Activated CD4-positive, alpha-beta memory T cell treated with anti-CD3 and anti-CD28 coated beads for 36 hours (primary cell): ENCODE results near the gene CSH2. TPM values are rescaled to one million over a fixed set of nuclear protein-coding genes. Genes with fewer than 3 reads are reported as not detected.
A peak's percentile ranks its signal among the peaks of the same experiment; 100 is the strongest.
"Not testable (repeated sequence)": the region's sequence is repeated elsewhere in the genome, so short reads cannot be mapped to it uniquely, and the experiment has no call there.

Experiments
- CTCF ChIA-PET: fragments of 350-600 bp; sonication (Branson Sonifier 250); formaldehyde crosslinking; loops from one replicate; lab custom pipeline; 2021; ENCODE audit warnings: antibody characterized with exemption, inconsistent platforms; lab: Charles Lee
- POLR2A ChIA-PET: fragments of 350-600 bp; sonication (Branson Sonifier 250); formaldehyde crosslinking; loops from one replicate; lab custom pipeline; 2021; ENCODE audit warnings: antibody characterized with exemption; lab: Charles Lee
- DNase-seq: peaks from one replicate; pipeline ENCODE4 v3.0.0-alpha.2; 2020
- H3K27ac Mint-ChIP-seq: one replicate; pipeline ENCODE4 v1.8.0; 2021; ENCODE audit warnings: mixed read lengths
- H3K27me3 Mint-ChIP-seq: one replicate; pipeline ENCODE4 v1.8.0; 2021; ENCODE audit warnings: mixed read lengths
- H3K36me3 Mint-ChIP-seq: one replicate; pipeline ENCODE4 v1.8.0; 2021; ENCODE audit warnings: mixed read lengths
- H3K4me1 Mint-ChIP-seq: one replicate; pipeline ENCODE4 v1.8.0; 2021; ENCODE audit warnings: low read depth, mixed read lengths
- H3K4me3 Mint-ChIP-seq: one replicate; pipeline ENCODE4 v1.8.0; 2021; ENCODE audit warnings: mild to moderate bottlenecking, mixed read lengths
- H3K9me3 Mint-ChIP-seq: one replicate; pipeline ENCODE4 v1.8.0; 2021; ENCODE audit warnings: mixed read lengths
- intact Hi-C: fragments of 100-400 bp; cut with micrococcal nuclease; formaldehyde crosslinking; loops from one replicate; pipeline ENCODE4 v1.15.1; 2023
- total RNA-seq, 2 experiments: library from RNA; stranded (reverse); gene quantifications; one replicate each; pipeline ENCODE4 v1.2.3, GENCODE V29; 2021

CSH2 gene
- total RNA-seq: not detected

GRCh38 chr17:63873577-63873976, at the start of gene CSH2:
TSS of gene CSH2 (minus strand) at chr17:63873677. CDS start at chr17:63873614, 63 bp downstream.
- intact Hi-C loops, H3K4me3 Mint-ChIP-seq, H3K4me1 Mint-ChIP-seq, POLR2A ChIA-PET, CTCF ChIA-PET, H3K27me3 Mint-ChIP-seq, H3K9me3 Mint-ChIP-seq, H3K36me3 Mint-ChIP-seq, DNase-seq, H3K27ac Mint-ChIP-seq: not testable (repeated sequence)

- intact Hi-C loops, H3K27me3 Mint-ChIP-seq, H3K27ac Mint-ChIP-seq, DNase-seq, POLR2A ChIA-PET, H3K9me3 Mint-ChIP-seq, H3K4me3 Mint-ChIP-seq, H3K36me3 Mint-ChIP-seq, H3K4me1 Mint-ChIP-seq: not testable (repeated sequence)
- CTCF ChIA-PET: interaction anchor here (0.7 to 2.3 kb wide), 5 partner anchors 11 to 140 kb away, joined by 3 to 10 read pairs (median 4); no protein-coding TSS in a partner anchor
Observed at GRCh38 chr17:63922402-63922801, 48.9 kb upstream of the CSH2 start.

GRCh38 chr17:63920779-63921178, 47.3 kb upstream of the CSH2 start:
- H3K36me3 Mint-ChIP-seq, H3K27me3 Mint-ChIP-seq, H3K27ac Mint-ChIP-seq, POLR2A ChIA-PET, H3K9me3 Mint-ChIP-seq, H3K4me1 Mint-ChIP-seq, intact Hi-C loops, DNase-seq, H3K4me3 Mint-ChIP-seq: not testable (repeated sequence)
- CTCF ChIA-PET: interaction anchor here (1.7 to 6.5 kb wide), 10 partner anchors 9 to 361 kb away, joined by 3 to 94 read pairs (median 16); partner anchors contain the start of genes CD79B and CSHL1

GRCh38 chr17:63920050-63920449, 46.6 kb upstream of the CSH2 start:
- H3K36me3 Mint-ChIP-seq, H3K4me3 Mint-ChIP-seq, H3K4me1 Mint-ChIP-seq, H3K27ac Mint-ChIP-seq, H3K27me3 Mint-ChIP-seq, intact Hi-C loops, H3K9me3 Mint-ChIP-seq, DNase-seq, POLR2A ChIA-PET: not testable (repeated sequence)
- CTCF ChIA-PET: interaction anchor here (0.7 to 6.5 kb wide), 35 partner anchors 9 to 372 kb away, joined by 3 to 94 read pairs (median 6); partner anchors contain the start of genes CD79B and CSHL1

GRCh38 chr17:63919311-63919723, 45.8 kb upstream of the CSH2 start:
- Mint-ChIP-seq H3K4me1 (peaks cover 6% of the 10 kb centered on the region), H3K36me3 (no peaks in the 10 kb centered on the region), H3K27me3 (no peaks in the 10 kb centered on the region), H3K9me3 (no peaks in the 10 kb centered on the region), H3K4me3 (peak overlapping the region; percentile 27), H3K27ac (peak overlapping the region; percentile 44)
- ChIA-PET CTCF (interaction anchor here (0.6 to 6.5 kb wide), 45 partner anchors 8 to 619 kb away, joined by 3 to 94 read pairs (median 4); partner anchors contain the start of genes CD79B and CSHL1), POLR2A (interaction anchor here (1.1 to 1.7 kb wide), 2 partner anchors 106 to 228 kb away, joined by 3 to 4 read pairs; no protein-coding TSS in a partner anchor)
- intact Hi-C loops: loop anchor here (1.0 to 10.0 kb wide), 5 partner anchors 27 to 365 kb away; partner anchors contain the start of gene ERN1
- DNase-seq: peak; percentile 84

GRCh38 chr17:63918789-63919305, 45.4 kb upstream of the CSH2 start, which contains the start of gene GH1:
TSS of gene GH1 (minus strand) at chr17:63918839. CDS start at chr17:63918776, 63 bp downstream.
- not testable (repeated sequence) for H3K36me3 Mint-ChIP-seq, H3K4me1 Mint-ChIP-seq, H3K9me3 Mint-ChIP-seq, H3K27me3 Mint-ChIP-seq, DNase-seq
- ChIA-PET CTCF (interaction anchor here (0.6 to 6.5 kb wide), 42 partner anchors 7 to 1829 kb away, joined by 3 to 94 read pairs (median 4); partner anchors contain the start of genes CD79B, CSHL1 and ICAM2), POLR2A (interaction anchor here (1.1 to 1.7 kb wide), 2 partner anchors 106 to 229 kb away, joined by 3 to 4 read pairs; no protein-coding TSS in a partner anchor)
- Mint-ChIP-seq H3K27ac (peak within 1 kb of the TSS; percentile 44), H3K4me3 (peak within 1 kb of the TSS; percentile 27)
- intact Hi-C loops: loop anchor here (1.0 to 10.0 kb wide), 5 partner anchors 28 to 366 kb away; partner anchors contain the start of gene ERN1

GRCh38 chr17:63918305-63918704, 44.8 kb upstream of the CSH2 start:
- no peaks in the 10 kb centered on the region for H3K9me3 Mint-ChIP-seq
- H3K36me3 Mint-ChIP-seq: no peaks in the 10 kb centered on the region
- DNase-seq: no peak
- no peak overlapping the region for H3K4me3 Mint-ChIP-seq
- H3K27me3 Mint-ChIP-seq: no peaks in the 10 kb centered on the region
- no peak overlapping the region for H3K27ac Mint-ChIP-seq
- CTCF ChIA-PET: interaction anchor here (0.6 to 6.5 kb wide), 14 partner anchors 13 to 1828 kb away, joined by 3 to 94 read pairs (median 8); partner anchors contain the start of gene ICAM2
- peaks cover 6% of the 10 kb centered on the region for H3K4me1 Mint-ChIP-seq
- intact Hi-C loops: loop anchor here (2.0 to 10.0 kb wide), 3 partner anchors 28 to 366 kb away; partner anchors contain the start of gene ERN1
- POLR2A ChIA-PET: interaction anchor here (1.7 kb wide), 1 partner anchor 107 kb away, joined by 4 read pairs; no protein-coding TSS in a partner anchor

GRCh38 chr17:63917646-63918045, 44.2 kb upstream of the CSH2 start:
- intact Hi-C loops: loop anchor here (2.0 to 10.0 kb wide), 3 partner anchors 29 to 367 kb away; partner anchors contain the start of gene ERN1
- Mint-ChIP-seq H3K36me3 (no peaks in the 10 kb centered on the region), H3K4me3 (no peak overlapping the region), H3K4me1 (peaks cover 6% of the 10 kb centered on the region), H3K27ac (no peak overlapping the region), H3K27me3 (no peaks in the 10 kb centered on the region), H3K9me3 (no peaks in the 10 kb centered on the region)
- POLR2A ChIA-PET: no interaction called here
- CTCF ChIA-PET: interaction anchor here (0.9 to 6.5 kb wide), 7 partner anchors 29 to 215 kb away, joined by 3 to 94 read pairs (median 48); partner anchors contain the start of gene ICAM2
- DNase-seq: no peak

- intact Hi-C loops: loop anchor here (10.0 kb wide), 1 partner anchor 368 kb away; no protein-coding TSS in a partner anchor
- H3K27ac Mint-ChIP-seq, H3K36me3 Mint-ChIP-seq, H3K27me3 Mint-ChIP-seq, DNase-seq, H3K4me3 Mint-ChIP-seq, H3K9me3 Mint-ChIP-seq, POLR2A ChIA-PET, H3K4me1 Mint-ChIP-seq: not testable (repeated sequence)
- CTCF ChIA-PET: interaction anchor here (0.9 to 6.5 kb wide), 5 partner anchors 29 to 215 kb away, joined by 5 to 94 read pairs (median 70); no protein-coding TSS in a partner anchor
Observed at GRCh38 chr17:63917206-63917605, 43.7 kb upstream of the CSH2 start.

- POLR2A ChIA-PET: no interaction called here
- intact Hi-C loops: loop anchor here (10.0 kb wide), 1 partner anchor 368 kb away; no protein-coding TSS in a partner anchor
- no peak for DNase-seq
- no peak overlapping the region for H3K4me3 Mint-ChIP-seq
- H3K9me3 Mint-ChIP-seq: no peaks in the 10 kb centered on the region
- H3K27ac Mint-ChIP-seq: no peak overlapping the region
- peaks cover 6% of the 10 kb centered on the region for H3K4me1 Mint-ChIP-seq
- no peaks in the 10 kb centered on the region for H3K36me3 Mint-ChIP-seq
- no peaks in the 10 kb centered on the region for H3K27me3 Mint-ChIP-seq
- CTCF ChIA-PET: interaction anchor here (0.7 to 6.5 kb wide), 5 partner anchors 30 to 111 kb away, joined by 3 to 94 read pairs (median 5); no protein-coding TSS in a partner anchor
Observed at GRCh38 chr17:63916566-63917185, 43.2 kb upstream of the CSH2 start.

GRCh38 chr17:63915753-63916152, 42.3 kb upstream of the CSH2 start:
- H3K27ac Mint-ChIP-seq, H3K4me1 Mint-ChIP-seq, POLR2A ChIA-PET, H3K27me3 Mint-ChIP-seq, H3K9me3 Mint-ChIP-seq, H3K4me3 Mint-ChIP-seq, DNase-seq, H3K36me3 Mint-ChIP-seq: not testable (repeated sequence)
- intact Hi-C loops: loop anchor here (10.0 kb wide), 1 partner anchor 369 kb away; no protein-coding TSS in a partner anchor
- CTCF ChIA-PET: interaction anchor here (0.7 to 6.5 kb wide), 5 partner anchors 31 to 218 kb away, joined by 3 to 94 read pairs (median 5); no protein-coding TSS in a partner anchor
